GM12878 (cell line): ENCODE data around the gene DNAJC13. TPM values are rescaled to one million over a fixed set of nuclear protein-coding genes. Genes with fewer than 3 reads are reported as not detected.

Source experiments
- ATAC-seq: fragments of 200-7000 bp; cut with Tn5 transposase; 3 replicates; pipeline ENCODE4 v1.9.1; 2020; ENCODE audit warnings: mild to moderate bottlenecking, moderate library complexity
- Bru-seq: library from RNA; stranded (reverse); fragments of 400-500 nt; gene quantifications from one replicate; lab custom pipeline; 2021; lab: Mats Ljungman, UMichigan
- BruChase-seq, 2 experiments: library from RNA; stranded (reverse); fragments of 400-500 nt; gene quantifications; one replicate each; lab custom pipeline; 2021; lab: Mats Ljungman, UMichigan
- BruUV-seq: library from RNA; stranded (reverse); fragments of 400-500 nt; replicated peaks from 2 replicates; lab custom pipeline; 2021; lab: Mats Ljungman, UMichigan
- CTCF ChIA-PET: fragments of 300-600 bp; sonication (Branson Sonifier 250); formaldehyde crosslinking; extraction: SDS; loops from one replicate; lab custom pipeline; 2021; ENCODE audit warnings: inconsistent platforms; lab: Yijun Ruan, JAX
- POLR2A ChIA-PET: fragments of 350-600 bp; formaldehyde crosslinking; extraction: SDS; loops from one replicate; lab custom pipeline; 2021; ENCODE audit warnings: inconsistent platforms; lab: Charles Lee
- RAD21 ChIA-PET: fragments of 300-600 bp; sonication (Branson Sonifier 250); formaldehyde crosslinking; loops from one replicate; lab custom pipeline; 2023; ENCODE audit warnings: antibody characterized with exemption; ENCODE audit not compliant: unreplicated experiment; lab: Charles Lee
- SMC1A ChIA-PET: fragments of 300-600 bp; sonication (Branson Sonifier 250); formaldehyde crosslinking; loops from one replicate; lab custom pipeline; 2023; ENCODE audit not compliant: unreplicated experiment, uncharacterized antibody; lab: Charles Lee
- DNase-seq: peaks from one replicate; pipeline ENCODE4 v3.0.0-alpha.2; 2011; ENCODE audit warnings: low read depth, low spot score
- FAIRE-seq: peaks from 3 replicates; lab custom pipeline; 2011; peaks lifted over from hg19 to GRCh38; lab: Jason Lieb, UNC
- H2AFZ ChIP-seq: 2 replicates; pipeline ENCODE4 v1.6.0; 2011; ENCODE audit warnings: low read depth, low read length, control low read depth; ENCODE audit not compliant: control insufficient read depth
- H3K27ac ChIP-seq: 2 replicates; pipeline ENCODE4 v1.5.1; 2011; ENCODE audit warnings: control low read depth; ENCODE audit not compliant: control insufficient read depth, insufficient read depth
- H3K27me3 ChIP-seq, 2 experiments: replicated peaks in 1 of 2; 2 replicates each; pipeline versions ENCODE4 v1.6.0 to v1.6.1; 2011; ENCODE audit warnings: low read length in 1 of 2; ENCODE audit not compliant: control insufficient read depth in 2 of 2, insufficient read depth in 2 of 2
- H3K36me3 ChIP-seq, 2 experiments: 2 replicates each; pipeline ENCODE4 v1.5.1; 2011; ENCODE audit warnings: low read length in 1 of 2; ENCODE audit not compliant: control insufficient read depth in 2 of 2, insufficient read depth in 2 of 2
- H3K4me1 ChIP-seq: 2 replicates; pipeline ENCODE4 v1.6.1; 2011; ENCODE audit warnings: mild to moderate bottlenecking, low read length, moderate library complexity, mixed read lengths; ENCODE audit not compliant: control insufficient read depth, insufficient read depth
- H3K4me2 ChIP-seq: 2 replicates; pipeline ENCODE4 v1.6.0; 2011; ENCODE audit warnings: control low read depth; ENCODE audit not compliant: control insufficient read depth, insufficient read depth
- H3K4me3 ChIP-seq: fragments of 200-600 bp; sonication (generic); 2 replicates; pipeline ENCODE4 v1.5.1; 2016
- H3K79me2 ChIP-seq: 2 replicates; pipeline ENCODE4 v1.6.0; 2011; ENCODE audit warnings: low read length; ENCODE audit not compliant: control insufficient read depth, insufficient read depth
- H3K9ac ChIP-seq: 2 replicates; pipeline ENCODE4 v1.8.0; 2011; ENCODE audit warnings: low read length, control low read depth, mixed read lengths; ENCODE audit not compliant: control insufficient read depth, insufficient read depth
- H3K9me3 ChIP-seq: replicated peaks from 3 replicates; pipeline ENCODE4 v1.5.1; 2011; ENCODE audit warnings: mild to moderate bottlenecking, low read length; ENCODE audit not compliant: control insufficient read depth, insufficient read depth
- H4K20me1 ChIP-seq: 2 replicates; pipeline ENCODE4 v1.6.0; 2011; ENCODE audit not compliant: control insufficient read depth, insufficient read depth
- BCLAF1 ChIP-seq: fragments of 450-650 bp; IDR thresholded peaks from 2 replicates; pipeline ENCODE4 v1.6.1; 2017; ENCODE audit warnings: antibody characterized with exemption, mild to moderate bottlenecking, moderate library complexity
- BRCA1 ChIP-seq: IDR thresholded peaks from 2 replicates; pipeline ENCODE4 v1.6.1; 2011; ENCODE audit warnings: low read depth, low read length, improper control_type of control experiment
- CHD4 ChIP-seq: fragments of 200-600 bp; sonication (generic); IDR thresholded peaks from 2 replicates; pipeline ENCODE4 v1.6.1; 2016; ENCODE audit warnings: mild to moderate bottlenecking
- E2F4 ChIP-seq: IDR thresholded peaks from 2 replicates; pipeline ENCODE4 v1.6.1; 2012; ENCODE audit warnings: low read depth, low read length, improper control_type of control experiment
- NRF1 ChIP-seq: conservative IDR thresholded peaks from 2 replicates; pipeline ENCODE4 v1.6.1; 2011; ENCODE audit warnings: mild to moderate bottlenecking, low read depth, low read length, improper control_type of control experiment
- PML ChIP-seq: IDR thresholded peaks from 2 replicates; pipeline ENCODE4 v1.6.1; 2012; ENCODE audit warnings: low read length, inconsistent platforms
- POLR2AphosphoS2 ChIP-seq: IDR thresholded peaks from 2 replicates; pipeline ENCODE4 v1.6.1; 2011; ENCODE audit warnings: low read depth, mild to moderate bottlenecking, low read length, improper control_type of control experiment, moderate library complexity
- RELB ChIP-seq: fragments of 450-650 bp; IDR thresholded peaks from 2 replicates; pipeline ENCODE4 v1.6.1; 2017; ENCODE audit warnings: low read depth, mild to moderate bottlenecking, moderate library complexity
- RUNX3 ChIP-seq: IDR thresholded peaks from 2 replicates; pipeline ENCODE4 v1.6.1; 2012; ENCODE audit warnings: low read length, inconsistent platforms
- SREBF2 ChIP-seq: IDR thresholded peaks from 2 replicates; pipeline ENCODE4 v1.6.1; 2012; ENCODE audit warnings: mild to moderate bottlenecking, low read length
- ZNF622 ChIP-seq: fragments of 450-650 bp; IDR thresholded peaks from 2 replicates; pipeline ENCODE4 v1.6.1; 2017; ENCODE audit warnings: mild to moderate bottlenecking, inconsistent platforms
- WGBS: methylation state at CpG from one replicate; pipeline ENCODE4 v1.1.6; 2016; ENCODE audit warnings: low lambda C conversion rate; ENCODE audit not compliant: insufficient replicate concordance, insufficient coverage; ENCODE audit errors: missing lambda C conversion rate; 5-methylcytosine and 5-hydroxymethylcytosine counted together
- in situ Hi-C: fragments of 300-500 bp; cut with MboI; formaldehyde crosslinking; loops from 9 replicates; pipeline ENCODE4 v1.14.3; 2018; ENCODE audit warnings: mixed read lengths
- intact Hi-C: fragments of 100-400 bp; cut with micrococcal nuclease; formaldehyde crosslinking; loops from one replicate; pipeline ENCODE4 v1.14.2; 2022; ENCODE audit not compliant: unreplicated experiment
- long read RNA-seq, 2 experiments: library from polyadenylated mRNA; unstranded; transcript quantifications; one replicate each; pipeline ENCODE4 v2.0.0, GENCODE V29; 2019 to 2020
- polyA minus RNA-seq, 3 experiments: library from RNA; depleted of rRNA, polyadenylated mRNA; stranded (reverse); fragments of >200 nt; gene quantifications; 2 replicates each; pipeline ENCODE4 v1.2.3, GENCODE V29; 2011
- polyA plus RNA-seq, 11 experiments: library from polyadenylated mRNA; depleted of rRNA in 4 of 11; unstranded in 6 of 11; stranded (reverse) in 5 of 11; fragments of >200 nt; fragmentation: Nextera tagmentation in 4 of 11; fragmentation: Illumina TruSeq in 1 of 11; extraction: Ambion mirVana in 4 of 11; extraction: Trizol in 1 of 11; gene quantifications; 1 replicate in 1 of 11; 2 replicates in 10 of 11; pipeline versions ENCODE4 v1.2.1 to v1.2.3, GENCODE V29; 2011 to 2016; ENCODE audit warnings: inconsistent platforms in 2 of 11, missing spikeins in 2 of 11, low read depth in 1 of 11
- total RNA-seq, 4 experiments: library from RNA; depleted of rRNA in 3 of 4; stranded (reverse); fragments of >200 nt in 3 of 4; fragmentation: Illumina TruSeq in 1 of 4; extraction: Trizol in 1 of 4; gene quantifications; 2 replicates each; pipeline versions ENCODE4 v1.2.1 to v1.2.3, GENCODE V29; 2013 to 2021

DNAJC13 gene
- total RNA-seq (2013; cell fraction: nucleolus; rRNA removed): 119 and 125 TPM in 2 replicates
- total RNA-seq (2014; rRNA removed) (26.2 and 30.5 TPM in 2 replicates), total RNA-seq (2014; rRNA removed; fragmentation: Illumina TruSeq; extraction: Trizol) (33.2 and 33.9 TPM in 2 replicates), total RNA-seq (2021) (28.1 and 28.2 TPM in 2 replicates), polyA plus RNA-seq (2011; rRNA removed) (19.5 and 25.0 TPM in 2 replicates), polyA plus RNA-seq (2014; fragmentation: Illumina TruSeq; extraction: Trizol) (24.1 and 29.8 TPM in 2 replicates), polyA plus RNA-seq (2014; fragmentation: Nextera tagmentation; extraction: Ambion mirVana) (1 to 10 TPM; 8.3 to 8.7 TPM), polyA plus RNA-seq (2014; rRNA removed) (12.0 and 14.5 TPM in 2 replicates), polyA plus RNA-seq (2016; fragmentation: Nextera tagmentation; extraction: Ambion mirVana) (10 to 100 TPM; 11.9 to 13.8 TPM), polyA minus RNA-seq (2011; rRNA and poly(A)+ RNA removed) (29.6 and 40.7 TPM in 2 replicates), Bru-seq, nascent RNA (percentile 73 among the genes with signal in this experiment), BruChase-seq, experiment 1, labeled RNA remaining after a 6-hour chase (percentile 69 among the genes with signal in this experiment), BruChase-seq, experiment 2, labeled RNA remaining after a 2-hour chase (percentile 69 among the genes with signal in this experiment)
- 9.6 TPM for polyA plus RNA-seq (2011; ENCODE audit: low read depth)
- 8.1 and 9.9 TPM in 2 replicates for polyA plus RNA-seq (2011; cell fraction: cytosol; rRNA removed)
- 22.2 and 23.7 TPM in 2 replicates for polyA plus RNA-seq (2011; cell fraction: nucleus; rRNA removed)
- polyA plus RNA-seq (2012): 10.3 and 15.8 TPM in 2 replicates
- polyA minus RNA-seq (2011; cell fraction: cytosol; rRNA and poly(A)+ RNA removed): 15.1 and 18.1 TPM in 2 replicates
- 38.7 and 55.9 TPM in 2 replicates for polyA minus RNA-seq (2011; cell fraction: nucleus; rRNA and poly(A)+ RNA removed)
- long read RNA-seq, experiment 1, partial matches to known transcripts: 1 of 1 reads
- long read RNA-seq, experiment 1, other reads (novel, unspliced or antisense): 0 of 1 reads
- long read RNA-seq, experiment 2, partial matches to known transcripts: 16 of 18 reads
- long read RNA-seq, experiment 2, other reads (novel, unspliced or antisense): 2 of 18 reads

GRCh38 chr3:132416807-132417694 lies at the start of gene DNAJC13:
Gene DNAJC13 (plus strand): TSS chr3:132417502. CDS start chr3:132434551, 17,049 bp downstream.
- peak within 1 kb of the TSS; percentile 88 for H3K4me3 ChIP-seq
- TF ChIP-seq BRCA1 (no peak), POLR2AphosphoS2 (no peak; the same call in 1 of the 2 replicates), ZNF622 (no peak), RUNX3 (no peak; the same call in 1 of the 2 replicates), CHD4 (no peak), BCLAF1 (no peak), RELB (peak; percentile 71), E2F4 (no peak), NRF1 (peak; percentile 40; the same call in 1 of the 2 replicates), PML (no peak), SREBF2 (no peak)

More at GRCh38 chr3:132416807-132417694, at the start of gene DNAJC13:
- BruUV-seq: TSS peak; percentile 90
- SMC1A ChIA-PET: interaction anchor here (0.9 to 3.5 kb wide), 5 partner anchors 9 to 26 kb away, joined by 3 to 14 read pairs (median 3); no protein-coding TSS in a partner anchor
- in situ Hi-C loops (no loop called here), intact Hi-C loops (no loop called here)
- RAD21 ChIA-PET: interaction anchor here (0.5 to 1.0 kb wide), 2 partner anchors 33 to 37 kb away, joined by 3 read pairs; no protein-coding TSS in a partner anchor
- FAIRE-seq (peak; percentile 52), ATAC-seq (peak; percentile 96), DNase-seq (peak; percentile 67)
- H3K36me3 ChIP-seq: no peaks in the 10 kb centered on the region
- H4K20me1 ChIP-seq: no peaks in the 10 kb centered on the region
- H2AFZ ChIP-seq: peak within 1 kb of the TSS; percentile 98
- H3K27ac ChIP-seq: peak within 1 kb of the TSS; percentile 71
- H3K4me1 ChIP-seq: peaks cover 7% of the 10 kb centered on the region
- H3K4me2 ChIP-seq: peak within 1 kb of the TSS; percentile 96
- no peaks in the 10 kb centered on the region for H3K9me3 ChIP-seq
- CTCF ChIA-PET: interaction anchor here (0.7 to 1.1 kb wide), 2 partner anchors 24 to 380 kb away, joined by 3 read pairs; no protein-coding TSS in a partner anchor
- H3K79me2 ChIP-seq: peaks cover 42% of the 10 kb centered on the region
- H3K9ac ChIP-seq: peak within 1 kb of the TSS; percentile 87
- WGBS: 3% methylated on average over 49 of the region's 63 CpGs
- no peaks in the 10 kb centered on the region for H3K27me3 ChIP-seq
- POLR2A ChIA-PET: interaction anchor here (0.5 to 1.4 kb wide), 9 partner anchors 11 to 276 kb away, joined by 3 to 5 read pairs (median 4); partner anchors contain the start of genes ACAD11 and UBA5
